Measurements from ENCODE around the gene HMCN1. TPM values are rescaled to one million over a fixed set of nuclear protein-coding genes. Genes with fewer than 3 reads are reported as not detected.
A peak's percentile ranks its signal among the peaks of the same experiment; 100 is the strongest.

HMCN1 gene
- polyA plus RNA-seq, 1 of the 3 experiments (the other 2 are of a cell fraction): 59.5 TPM

DNA sequence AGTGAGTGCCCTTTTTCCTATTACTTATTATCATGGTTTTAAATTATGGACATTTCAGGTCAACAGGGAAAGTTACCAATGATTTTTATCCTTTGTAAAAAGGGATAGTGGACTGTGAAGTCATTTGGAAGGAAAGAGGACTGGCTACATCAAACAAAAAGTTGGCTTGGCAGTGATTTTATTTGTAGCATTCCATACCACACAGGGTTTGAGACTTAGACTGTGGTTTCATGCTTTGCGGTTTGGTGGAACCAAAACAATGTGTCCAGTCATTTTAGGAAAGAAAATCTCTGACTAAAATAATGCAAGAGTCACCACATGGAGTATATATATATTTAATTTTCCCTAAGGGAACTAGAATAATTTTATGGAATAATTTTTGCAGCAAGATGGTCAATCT, 239.5 kb downstream of the HMCN1 start (continued):
- TF ChIP-seq POLR2AphosphoS5 (IDR thresholded peaks at IDR 0.05; ENCODE audit: low read depth, low read length): peak; percentile 12; the same call in 1 of the 2 replicates
- peak; percentile 34; the same call in 1 of the 2 replicates for TF ChIP-seq MEF2A (IDR thresholded peaks at IDR 0.05; ENCODE audit: borderline replicate concordance, low read depth)
- TF ChIP-seq FOSL2 (IDR thresholded peaks at IDR 0.05; ENCODE audit: borderline replicate concordance, low read depth): peak; percentile 29; the same call in 1 of the 2 replicates
- no peak for TF ChIP-seq CHD2 (IDR thresholded peaks at IDR 0.05; ENCODE audit: low read length, partially characterized antibody)
- TF ChIP-seq TAF1 (IDR thresholded peaks at IDR 0.05; ENCODE audit: borderline replicate concordance, low read depth, low read length): no peak
- TF ChIP-seq TEAD4 (IDR thresholded peaks at IDR 0.05; ENCODE audit: borderline replicate concordance, insufficient read depth): peak; percentile 68; the same call in 1 of the 2 replicates
- no peak for TF ChIP-seq GATA2 (CRISPR knock-in tag; IDR thresholded peaks at IDR 0.05)
- no peak for TF ChIP-seq YY1 (IDR thresholded peaks at IDR 0.05; ENCODE audit: low read depth)
- TF ChIP-seq, protein P1, sequence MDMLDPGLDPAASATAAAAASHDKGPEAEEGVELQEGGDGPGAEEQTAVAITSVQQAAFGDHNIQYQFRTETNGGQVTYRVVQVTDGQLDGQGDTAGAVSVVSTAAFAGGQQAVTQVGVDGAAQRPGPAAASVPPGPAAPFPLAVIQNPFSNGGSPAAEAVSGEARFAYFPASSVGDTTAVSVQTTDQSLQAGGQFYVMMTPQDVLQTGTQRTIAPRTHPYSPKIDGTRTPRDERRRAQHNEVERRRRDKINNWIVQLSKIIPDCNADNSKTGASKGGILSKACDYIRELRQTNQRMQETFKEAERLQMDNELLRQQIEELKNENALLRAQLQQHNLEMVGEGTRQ (IDR thresholded peaks at IDR 0.05; ENCODE audit: borderline replicate concordance, low read depth, low read length): no peak

DNA sequence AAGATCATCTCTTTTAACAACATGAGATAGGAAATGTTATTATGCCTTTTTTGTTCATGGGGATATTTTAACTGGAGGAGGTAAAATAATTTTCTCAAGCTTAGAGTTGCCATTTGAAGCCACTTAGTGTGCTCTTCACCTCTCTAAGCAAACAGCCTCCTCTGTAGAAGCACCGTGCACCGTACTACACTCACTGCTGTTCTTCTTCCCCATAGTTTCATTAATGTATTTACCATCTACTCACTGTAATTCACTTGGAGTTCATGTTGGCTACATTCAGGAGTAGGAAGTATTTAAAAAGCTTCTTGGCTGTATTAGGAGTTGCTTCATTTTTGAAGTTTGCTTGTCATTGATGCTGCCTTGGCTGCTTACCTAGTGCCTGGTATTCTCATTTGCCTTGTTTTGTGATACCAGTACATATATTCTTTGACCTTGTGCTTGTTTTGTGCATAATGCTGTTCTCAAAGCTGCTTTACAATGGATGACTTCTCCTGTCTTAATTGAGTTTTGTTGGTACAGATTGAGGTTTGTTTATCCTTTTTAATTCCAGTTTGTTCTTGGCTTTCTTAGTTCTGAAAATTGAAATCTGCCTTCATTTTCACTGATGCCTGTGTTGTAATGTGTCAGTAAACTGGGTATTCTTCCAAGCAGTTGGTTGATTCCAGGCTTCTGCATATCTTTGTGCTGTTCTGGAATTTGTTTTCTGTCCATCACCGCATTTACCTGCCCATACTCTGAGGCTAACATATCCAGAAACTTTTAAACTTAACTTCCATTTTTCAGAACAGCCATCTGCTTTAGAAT, 240.4 kb downstream of the HMCN1 start:
- Histone ChIP-seq H3K9ac (no peak overlapping the region), H3K27ac (ENCODE audit: low read depth in 2 of 2, low read length in 1 of 2) (peak overlapping the region in 1 of 2 experiments; percentile 78; a peak in 3 of 4 replicates), H2AFZ (ENCODE audit: low read depth) (no peak overlapping the region), H3K4me2 (no peak overlapping the region), H3K9me2 (no peaks in the 10 kb centered on the region), H3K79me2 (ENCODE audit: insufficient read depth) (no peaks in the 10 kb centered on the region), H3F3A (replicated peaks; ENCODE audit: insufficient read depth) (peaks cover 18% of the 10 kb centered on the region), H3K36me3 (replicated peaks in 1 of 2; ENCODE audit: control insufficient read depth in 1 of 2, insufficient read depth in 2 of 2, low read length in 1 of 2) (peaks cover 6 to 7% of the 10 kb centered on the region in 2 experiments), H3K9me3 (no peaks in the 10 kb centered on the region), H4K20me1 (ENCODE audit: insufficient read depth) (no peaks in the 10 kb centered on the region), H3K4me1 (ENCODE audit: control insufficient read depth in 1 of 2, insufficient read depth in 2 of 2, low read depth in 1 of 2, low read length in 1 of 2) (peaks cover 0 to 5% of the 10 kb centered on the region in 2 experiments; a peak in 3 of 4 replicates), H3K4me3 (ENCODE audit: low read depth in 2 of 2, low read length in 1 of 2) (no peak overlapping the region), H3K27me3 (ENCODE audit: insufficient read depth) (no peaks in the 10 kb centered on the region)
- TF ChIP-seq MXI1 (IDR thresholded peaks at IDR 0.05; ENCODE audit: low read depth, low read length): no peak
- no peak for TF ChIP-seq RCOR1 (IDR thresholded peaks at IDR 0.05; ENCODE audit: low read length)
- TF ChIP-seq FOXJ3 (CRISPR knock-in tag; IDR thresholded peaks at IDR 0.05): no peak
- no peak for TF ChIP-seq TAF1 (IDR thresholded peaks at IDR 0.05; ENCODE audit: borderline replicate concordance, low read depth, low read length)
- TF ChIP-seq EZH2phosphoT487 (IDR thresholded peaks at IDR 0.05; ENCODE audit: borderline replicate concordance, low read depth): no peak
- no peak for TF ChIP-seq GABPA (IDR thresholded peaks at IDR 0.05; ENCODE audit: low read depth)
- TF ChIP-seq RFX5 (IDR thresholded peaks at IDR 0.05; ENCODE audit: low read length): no peak
- TF ChIP-seq, protein P2, sequence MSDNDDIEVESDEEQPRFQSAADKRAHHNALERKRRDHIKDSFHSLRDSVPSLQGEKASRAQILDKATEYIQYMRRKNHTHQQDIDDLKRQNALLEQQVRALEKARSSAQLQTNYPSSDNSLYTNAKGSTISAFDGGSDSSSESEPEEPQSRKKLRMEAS (IDR thresholded peaks at IDR 0.05; ENCODE audit: low read depth): no peak
- POLR2A ChIA-PET: no interaction called here
- no peak for DNase-seq
- WGBS (ENCODE audit: low lambda C conversion rate): 24% methylated on average over 3 of the region's 3 CpGs
- CTCF ChIA-PET: no interaction called here
